PFSK-1 (cell line): ENCODE data around the gene IL17A.

Experiments
- POLR2AphosphoS5 ChIP-seq: IDR thresholded peaks from 2 replicates; pipeline ENCODE4 v1.6.1; 2012; ENCODE audit warnings: low read depth, mild to moderate bottlenecking, control low read depth, low read length, moderate library complexity
- REST ChIP-seq, 2 experiments: IDR thresholded peaks; 2 replicates each; pipeline versions ENCODE4 v1.6.1 to v1.8.0; 2011 to 2012; ENCODE audit warnings: low read depth in 2 of 2, low read length in 2 of 2, control low read depth in 1 of 2, inconsistent platforms in 1 of 2, mild to moderate bottlenecking in 1 of 2, moderate library complexity in 1 of 2; ENCODE audit not compliant: insufficient read depth in 1 of 2
- TAF1 ChIP-seq: IDR thresholded peaks from 2 replicates; pipeline ENCODE4 v1.6.1; 2012; ENCODE audit warnings: low read length, control low read depth, borderline replicate concordance; ENCODE audit not compliant: insufficient read depth

- TF ChIP-seq POLR2AphosphoS5 (no peak), TAF1 (no peak), REST (IDR thresholded peaks at IDR 0.05; ENCODE audit: insufficient read depth in 1 of 2, low read depth in 2 of 2, low read length in 2 of 2) (no peak)
Measured at GRCh38 chr6:52157301-52157941, 28.8 kb upstream of the IL17A start.
